Upper lobe of left lung (tissue), 6 donors: Measurements from ENCODE around the gene DENND1A. TPM values are rescaled to one million over a fixed set of nuclear protein-coding genes. Genes with fewer than 3 reads are reported as not detected.
A peak's percentile ranks its signal among the peaks of the same experiment; 100 is the strongest.

Source experiments
- ATAC-seq, 2 donors: fragments of 200-7000 bp; cut with Tn5 transposase; one replicate each; pipeline ENCODE4 v1.9.1; 2022; ENCODE audit warnings: mild to moderate bottlenecking in 2 of 2, moderate library complexity in 2 of 2; ENCODE audit not compliant: low FRiP score in 2 of 2
- DNase-seq, 2 donors: peaks; one replicate each; pipeline ENCODE4 v3.0.0-alpha.2; 2019 to 2020
- H3K27ac ChIP-seq, 4 donors: fragments of 200-600 bp; sonication (generic); one replicate each; pipeline ENCODE4 v1.5.1; 2016 to 2019
- H3K27me3 ChIP-seq, 4 donors: fragments of 200-600 bp; sonication (generic); one replicate each; pipeline ENCODE4 v1.5.1; 2017 to 2019
- H3K36me3 ChIP-seq, 4 donors: fragments of 200-600 bp; sonication (generic); one replicate each; pipeline ENCODE4 v1.5.1; 2016 to 2019
- H3K4me1 ChIP-seq, 4 donors: fragments of 200-600 bp; sonication (generic); one replicate each; pipeline ENCODE4 v1.5.1; 2018 to 2019
- H3K4me3 ChIP-seq, 4 donors: fragments of 200-600 bp; sonication (generic); one replicate each; pipeline ENCODE4 v1.5.1; 2017 to 2019; ENCODE audit warnings: mild to moderate bottlenecking in 2 of 4, moderate library complexity in 1 of 4
- H3K9me3 ChIP-seq, 4 donors: fragments of 200-600 bp; sonication (generic); one replicate each; pipeline ENCODE4 v1.5.1; 2018 to 2019
- EP300 ChIP-seq, 4 donors: sonication (generic); formaldehyde crosslinking; IDR thresholded peaks; one replicate each; pipeline ENCODE4 v1.5.1; 2017; ENCODE audit warnings: antibody characterized with exemption in 4 of 4, control low read depth in 2 of 4
- POLR2A ChIP-seq, 4 donors: fragments of 450-650 bp; IDR thresholded peaks; one replicate each; pipeline ENCODE4 v1.5.1; 2016 to 2017; ENCODE audit warnings: antibody characterized with exemption in 4 of 4, mild to moderate bottlenecking in 2 of 4
- POLR2AphosphoS5 ChIP-seq, 2 donors: sonication (generic); formaldehyde crosslinking; IDR thresholded peaks; one replicate each; pipeline ENCODE4 v1.5.1; 2017; ENCODE audit warnings: antibody characterized with exemption in 2 of 2
- WGBS, 2 donors: methylation state at CpG; one replicate each; pipeline ENCODE4 v1.1.5; 2017 to 2018; 5-methylcytosine and 5-hydroxymethylcytosine counted together
- total RNA-seq, 6 donors: library from RNA; depleted of rRNA in 4 of 6; stranded (reverse); fragments of >200 nt in 4 of 6; gene quantifications; one replicate each; pipeline versions ENCODE4 v1.1.0 to v1.2.1, GENCODE V29; 2016 to 2021
- TF ChIP-seq, protein P1 (sequence below), 6 experiments: fragments of 450-650 bp in 4 of 6; fragments of 200-600 bp in 2 of 6; sonication (generic) in 2 of 6; IDR thresholded peaks; one replicate each; pipeline ENCODE4 v1.5.1; 2016 to 2019; ENCODE audit warnings: antibody characterized with exemption in 6 of 6
- donor health status: DM: no; HTN: no; CAD: no; lungs with moderate emphysema.
- donor health status: DM: no; HTN: yes; CAD: no; lungs with severe emphysema.

The DENND1A gene
- total RNA-seq, 6 donors from 2014 or later = 9.8 to 46.1 (median 16.0) TPM

- TF ChIP-seq POLR2A (IDR thresholded peaks at IDR 0.05) = no peak
- TF ChIP-seq, protein P1, sequence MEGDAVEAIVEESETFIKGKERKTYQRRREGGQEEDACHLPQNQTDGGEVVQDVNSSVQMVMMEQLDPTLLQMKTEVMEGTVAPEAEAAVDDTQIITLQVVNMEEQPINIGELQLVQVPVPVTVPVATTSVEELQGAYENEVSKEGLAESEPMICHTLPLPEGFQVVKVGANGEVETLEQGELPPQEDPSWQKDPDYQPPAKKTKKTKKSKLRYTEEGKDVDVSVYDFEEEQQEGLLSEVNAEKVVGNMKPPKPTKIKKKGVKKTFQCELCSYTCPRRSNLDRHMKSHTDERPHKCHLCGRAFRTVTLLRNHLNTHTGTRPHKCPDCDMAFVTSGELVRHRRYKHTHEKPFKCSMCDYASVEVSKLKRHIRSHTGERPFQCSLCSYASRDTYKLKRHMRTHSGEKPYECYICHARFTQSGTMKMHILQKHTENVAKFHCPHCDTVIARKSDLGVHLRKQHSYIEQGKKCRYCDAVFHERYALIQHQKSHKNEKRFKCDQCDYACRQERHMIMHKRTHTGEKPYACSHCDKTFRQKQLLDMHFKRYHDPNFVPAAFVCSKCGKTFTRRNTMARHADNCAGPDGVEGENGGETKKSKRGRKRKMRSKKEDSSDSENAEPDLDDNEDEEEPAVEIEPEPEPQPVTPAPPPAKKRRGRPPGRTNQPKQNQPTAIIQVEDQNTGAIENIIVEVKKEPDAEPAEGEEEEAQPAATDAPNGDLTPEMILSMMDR (IDR thresholded peaks at IDR 0.05) = no peak
- no peak for TF ChIP-seq EP300 (IDR thresholded peaks at IDR 0.05)
- no peak for TF ChIP-seq POLR2AphosphoS5 (IDR thresholded peaks at IDR 0.05)
- Histone ChIP-seq H3K9me3 (no peaks in the 10 kb centered on the region), H3K27ac (no peak overlapping the region), H3K4me1 (peaks cover 0 to 21% (median 9%) of the 10 kb centered on the region in 4 donors), H3K36me3 (peaks cover 0 to 5% (median 0%) of the 10 kb centered on the region in 4 donors), H3K4me3 (no peak overlapping the region), H3K27me3 (peaks cover 0 to 26% (median 9%) of the 10 kb centered on the region in 4 donors)
- whole genome bisulfite sequencing, 2 donors = 18 to 19% methylated on average over 11 to 13 of the region's 14 CpGs
- peak in 1 of 2 donors; percentile 78 for DNase-seq
- peak in 1 of 2 donors; percentile 45 for ATAC-seq
Observed at GRCh38 chr9:123375469-123376132, 554.3 kb downstream of the DENND1A start.

DNA sequence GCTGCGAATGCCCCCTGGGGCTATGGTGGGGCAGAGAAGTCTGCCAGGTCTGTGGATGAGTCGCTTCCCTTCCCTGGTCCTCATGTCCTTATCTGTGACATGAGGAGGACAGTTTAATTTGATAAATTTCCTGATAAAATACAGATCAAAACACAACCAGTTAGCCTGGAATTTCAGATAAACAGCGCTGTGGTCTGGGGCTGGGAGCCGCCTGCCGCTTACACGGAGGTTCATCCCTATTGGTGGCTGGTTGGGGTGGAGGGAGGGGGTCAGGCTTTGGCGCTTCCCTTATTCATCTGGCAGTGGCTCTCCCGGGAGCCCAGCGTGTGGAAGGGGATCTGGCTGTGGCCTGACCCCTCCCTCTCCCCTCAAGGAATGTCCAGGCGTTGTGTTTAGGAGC lies 556.0 kb downstream of the DENND1A start:
- WGBS, 2 donors = 12 to 23% methylated on average over 7 to 10 of the region's 10 CpGs
- no peak for DNase-seq
- Histone ChIP-seq H3K36me3 (no peaks in the 10 kb centered on the region), H3K4me1 (peaks cover 0 to 21% (median 9%) of the 10 kb centered on the region in 4 donors), H3K27me3 (peaks cover 0 to 26% (median 9%) of the 10 kb centered on the region in 4 donors), H3K27ac (no peak overlapping the region), H3K4me3 (no peak overlapping the region), H3K9me3 (no peaks in the 10 kb centered on the region)
- ATAC-seq = no peak
- TF ChIP-seq, protein P1 (IDR thresholded peaks at IDR 0.05) = no peak
- TF ChIP-seq POLR2AphosphoS5 (IDR thresholded peaks at IDR 0.05) (no peak), POLR2A (IDR thresholded peaks at IDR 0.05) (no peak), EP300 (IDR thresholded peaks at IDR 0.05) (no peak)

DNA sequence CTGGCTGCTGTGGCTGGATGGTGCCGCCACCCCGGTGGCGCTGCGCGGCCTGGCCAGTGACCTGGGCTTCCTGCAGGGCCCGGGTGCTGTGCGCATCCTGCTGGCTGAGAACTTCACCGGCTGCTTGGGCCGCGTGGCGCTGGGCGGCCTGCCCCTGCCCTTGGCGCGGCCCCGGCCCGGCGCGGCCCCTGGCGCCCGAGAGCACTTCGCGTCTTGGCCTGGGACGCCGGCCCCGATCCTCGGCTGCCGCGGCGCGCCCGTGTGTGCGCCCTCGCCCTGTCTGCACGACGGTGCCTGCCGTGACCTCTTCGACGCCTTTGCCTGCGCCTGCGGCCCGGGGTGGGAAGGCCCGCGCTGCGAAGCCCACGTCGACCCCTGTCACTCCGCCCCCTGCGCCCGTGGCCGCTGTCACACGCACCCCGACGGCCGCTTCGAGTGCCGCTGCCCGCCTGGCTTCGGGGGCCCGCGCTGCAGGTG lies 556.4 kb downstream of the DENND1A start:
- no peak for TF ChIP-seq EP300 (IDR thresholded peaks at IDR 0.05)
- TF ChIP-seq POLR2A (IDR thresholded peaks at IDR 0.05) = no peak
- TF ChIP-seq, protein P1 (IDR thresholded peaks at IDR 0.05) = no peak
- TF ChIP-seq POLR2AphosphoS5 (IDR thresholded peaks at IDR 0.05) = no peak

DNA sequence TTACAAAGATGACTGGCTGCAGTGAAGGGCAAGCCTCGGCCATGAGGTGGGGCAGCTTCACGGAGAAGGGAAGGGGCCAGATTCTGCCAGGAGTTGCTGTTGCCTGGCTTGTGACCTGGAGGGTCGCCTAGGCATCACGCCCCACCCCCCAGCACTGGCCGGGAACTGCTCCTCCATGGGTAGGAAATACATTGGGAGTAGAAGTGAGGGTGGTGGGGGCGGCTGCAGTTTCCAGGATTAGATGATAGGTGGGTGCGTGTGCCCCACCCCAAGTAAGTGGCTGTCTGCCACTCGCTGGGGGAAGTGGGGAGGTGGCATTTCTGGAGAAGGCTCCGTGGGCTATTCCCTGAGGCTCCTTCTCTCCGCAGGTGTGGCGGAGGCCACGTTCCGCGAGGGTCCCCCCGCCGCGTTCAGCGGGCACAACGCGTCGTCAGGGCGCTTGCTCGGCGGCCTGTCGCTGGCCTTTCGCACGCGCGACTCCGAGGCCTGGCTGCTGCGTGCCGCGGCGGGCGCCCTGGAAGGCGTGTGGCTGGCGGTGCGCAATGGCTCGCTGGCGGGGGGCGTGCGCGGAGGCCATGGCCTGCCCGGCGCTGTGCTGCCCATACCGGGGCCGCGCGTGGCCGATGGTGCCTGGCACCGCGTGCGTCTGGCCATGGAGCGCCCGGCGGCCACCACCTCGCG lies 557.0 kb downstream of the DENND1A start:
- 14 to 60% methylated on average over 1 to 46 of the region's 58 CpGs for WGBS, 2 donors
- no peak overlapping the region for H3K27ac ChIP-seq
- DNase-seq = peak in 1 of 2 donors; percentile 81
- peaks cover 0 to 26% (median 9%) of the 10 kb centered on the region in 4 donors for H3K27me3 ChIP-seq
- peaks cover 0 to 21% (median 9%) of the 10 kb centered on the region in 4 donors for H3K4me1 ChIP-seq
- ATAC-seq = no peak
- no peaks in the 10 kb centered on the region for H3K9me3 ChIP-seq
- H3K4me3 ChIP-seq = no peak overlapping the region
- no peak for TF ChIP-seq POLR2AphosphoS5 (IDR thresholded peaks at IDR 0.05)
- TF ChIP-seq, protein P1 (IDR thresholded peaks at IDR 0.05) = no peak
- TF ChIP-seq POLR2A (IDR thresholded peaks at IDR 0.05) = no peak
- no peak for TF ChIP-seq EP300 (IDR thresholded peaks at IDR 0.05)
- no peaks in the 10 kb centered on the region for H3K36me3 ChIP-seq

More for the DNA sequence above, 556.4 kb downstream of the DENND1A start:
- H3K27me3 ChIP-seq = peaks cover 0 to 26% (median 9%) of the 10 kb centered on the region in 4 donors
- 4% methylated on average over 33 of the region's 60 CpGs; no CpG with 5 or more reads in 1 of the 2 donors for WGBS, 2 donors
- H3K4me1 ChIP-seq = peaks cover 0 to 21% (median 9%) of the 10 kb centered on the region in 4 donors
- ATAC-seq (no peak), DNase-seq (peak in 1 of 2 donors; percentile 83)
- no peak overlapping the region for H3K27ac ChIP-seq
- no peak overlapping the region for H3K4me3 ChIP-seq
- H3K36me3 ChIP-seq = no peaks in the 10 kb centered on the region
- H3K9me3 ChIP-seq = no peaks in the 10 kb centered on the region
